Cardiac muscle cell (in vitro differentiated cells and primary cell): ENCODE results near the gene HOXA2. TPM values are rescaled to one million over a fixed set of nuclear protein-coding genes. Genes with fewer than 3 reads are reported as not detected.

Experiments used
- DNase-seq, 2 donors: peaks; one replicate each; pipeline versions ENCODE4 v3.0.0 to v3.0.0-alpha.2; 2010 to 2017; ENCODE audit warnings: low read depth in 1 of 2, low spot score in 1 of 2
- H3K27ac ChIP-seq: fragments of 200-600 bp; sonication (generic); 2 replicates; pipeline ENCODE4 v1.5.1; 2016
- H3K27me3 ChIP-seq: fragments of 200-600 bp; sonication (generic); 2 replicates; pipeline ENCODE4 v1.6.0; 2016; ENCODE audit warnings: control low read depth
- H3K36me3 ChIP-seq: fragments of 200-600 bp; sonication (generic); 2 replicates; pipeline ENCODE4 v1.5.1; 2016; ENCODE audit warnings: control low read depth
- H3K4me1 ChIP-seq: fragments of 200-600 bp; sonication (generic); 2 replicates; pipeline ENCODE4 v1.8.1; 2017; ENCODE audit warnings: low read depth, mild to moderate bottlenecking, mixed run types
- H3K4me3 ChIP-seq: fragments of 200-600 bp; sonication (generic); 2 replicates; pipeline ENCODE4 v1.5.1; 2016; ENCODE audit warnings: mild to moderate bottlenecking
- H3K9me3 ChIP-seq: fragments of 200-600 bp; sonication (generic); 2 replicates; pipeline ENCODE4 v1.5.1; 2017; ENCODE audit warnings: low read depth, mild to moderate bottlenecking, control low read depth
- CTCF ChIP-seq: IDR thresholded peaks from 2 replicates; pipeline ENCODE4 v1.5.1; 2012; ENCODE audit warnings: low read depth, mild to moderate bottlenecking, low read length
- polyA plus RNA-seq: library from polyadenylated mRNA; unstranded; fragments of >200 nt; fragmentation: Nextera tagmentation; extraction: Ambion mirVana; gene quantifications from 2 replicates; pipeline ENCODE4 v1.2.1, GENCODE V29; 2016
- total RNA-seq: library from RNA; depleted of rRNA; stranded (reverse); fragments of >200 nt; gene quantifications from 2 replicates; pipeline ENCODE4 v1.2.3, GENCODE V29; 2016

Gene HOXA2
- total and polyA plus RNA-seq, 2 experiments from 2014 or later, result 0.12 to 0.27 TPM

GRCh38 chr7:27066148-27066547 lies 36.3 kb downstream of the HOXA2 start:
- Histone ChIP-seq H3K4me1 (no peaks in the 10 kb centered on the region), H3K36me3 (no peaks in the 10 kb centered on the region), H3K9me3 (no peaks in the 10 kb centered on the region), H3K4me3 (no peak overlapping the region), H3K27me3 (no peaks in the 10 kb centered on the region), H3K27ac (no peak overlapping the region)
- no peak for DNase-seq
- TF ChIP-seq CTCF, result no peak

- Histone ChIP-seq H3K4me1 (no peaks in the 10 kb centered on the region), H3K36me3 (no peaks in the 10 kb centered on the region), H3K27ac (no peak overlapping the region), H3K9me3 (no peaks in the 10 kb centered on the region), H3K4me3 (no peak overlapping the region), H3K27me3 (peaks cover 1% of the 10 kb centered on the region)
- TF ChIP-seq CTCF, result no peak
- no peak for DNase-seq
Observed at GRCh38 chr7:27065709-27066108, 36.8 kb downstream of the HOXA2 start.

GRCh38 chr7:27064661-27065060 lies 37.8 kb downstream of the HOXA2 start:
- Histone ChIP-seq H3K36me3 (no peaks in the 10 kb centered on the region), H3K27ac (no peak overlapping the region), H3K4me3 (no peak overlapping the region), H3K4me1 (no peaks in the 10 kb centered on the region), H3K9me3 (no peaks in the 10 kb centered on the region), H3K27me3 (peaks cover 12% of the 10 kb centered on the region)
- no peak for TF ChIP-seq CTCF
- DNase-seq, result no peak

- no peak for DNase-seq
- Histone ChIP-seq H3K4me3 (no peak overlapping the region), H3K4me1 (no peaks in the 10 kb centered on the region), H3K27ac (no peak overlapping the region), H3K9me3 (no peaks in the 10 kb centered on the region), H3K27me3 (peaks cover 16% of the 10 kb centered on the region), H3K36me3 (no peaks in the 10 kb centered on the region)
- no peak for TF ChIP-seq CTCF
Observed at GRCh38 chr7:27064159-27064558, 38.3 kb downstream of the HOXA2 start.

- no peaks in the 10 kb centered on the region for H3K4me1 ChIP-seq
- no peak overlapping the region for H3K4me3 ChIP-seq
- peaks cover 16% of the 10 kb centered on the region for H3K27me3 ChIP-seq
- no peaks in the 10 kb centered on the region for H3K9me3 ChIP-seq
- no peak for TF ChIP-seq CTCF
- no peaks in the 10 kb centered on the region for H3K36me3 ChIP-seq
- no peak for DNase-seq
- no peak overlapping the region for H3K27ac ChIP-seq
Observed at GRCh38 chr7:27062946-27063345, 39.5 kb downstream of the HOXA2 start.

GRCh38 chr7:27053153-27053552 lies 49.3 kb downstream of the HOXA2 start:
- Histone ChIP-seq H3K4me3 (no peak overlapping the region), H3K9me3 (no peaks in the 10 kb centered on the region), H3K27me3 (no peaks in the 10 kb centered on the region), H3K27ac (no peak overlapping the region), H3K4me1 (no peaks in the 10 kb centered on the region), H3K36me3 (no peaks in the 10 kb centered on the region)
- TF ChIP-seq CTCF, result no peak
- DNase-seq, result no peak
